Neuronal stem cell (in vitro differentiated cells): Measurements from ENCODE around the gene C10orf67.

Experiments
- DNase-seq: peaks from one replicate; pipeline ENCODE4 v3.0.0-alpha.2; 2013; ENCODE audit warnings: low spot score
- H2AFZ ChIP-seq: one replicate; pipeline ENCODE4 v1.6.1; 2013; ENCODE audit warnings: mild to moderate bottlenecking, low read length, inconsistent platforms
- H2AK5ac ChIP-seq: 2 replicates; pipeline ENCODE4 v1.6.1; 2013; ENCODE audit warnings: low read depth, mild to moderate bottlenecking, inconsistent platforms, low read length, moderate library complexity, mixed read lengths
- H2BK120ac ChIP-seq: 2 replicates; pipeline ENCODE4 v1.6.1; 2013; ENCODE audit warnings: low read depth, mild to moderate bottlenecking, inconsistent platforms, low read length, moderate library complexity, mixed read lengths
- H2BK12ac ChIP-seq: one replicate; pipeline ENCODE4 v1.6.1; 2013; ENCODE audit warnings: low read length, inconsistent platforms
- H2BK15ac ChIP-seq: 2 replicates; pipeline ENCODE4 v1.6.1; 2013; ENCODE audit warnings: mild to moderate bottlenecking, low read length, inconsistent platforms, mixed read lengths
- H2BK5ac ChIP-seq: one replicate; pipeline ENCODE4 v1.6.1; 2013; ENCODE audit warnings: inconsistent platforms, mild to moderate bottlenecking, low read length, moderate library complexity
- H3K14ac ChIP-seq: one replicate; pipeline ENCODE4 v1.6.1; 2013; ENCODE audit warnings: low read length, inconsistent platforms
- H3K18ac ChIP-seq: 2 replicates; pipeline ENCODE4 v1.6.1; 2013; ENCODE audit warnings: low read length, inconsistent platforms
- H3K23ac ChIP-seq: 2 replicates; pipeline ENCODE4 v1.6.1; 2013; ENCODE audit warnings: low read depth, mild to moderate bottlenecking, mixed read lengths, low read length, inconsistent platforms; ENCODE audit not compliant: poor library complexity
- H3K27ac ChIP-seq: replicated peaks from 3 replicates; pipeline ENCODE4 v1.5.1; 2013; ENCODE audit warnings: low read length, inconsistent platforms
- H3K27me3 ChIP-seq, 3 experiments: 2 replicates each; pipeline ENCODE4 v1.6.1; 2013; ENCODE audit warnings: low read length in 3 of 3, mild to moderate bottlenecking in 2 of 3, inconsistent platforms in 1 of 3, low read depth in 1 of 3, mixed read lengths in 1 of 3, moderate library complexity in 1 of 3; ENCODE audit not compliant: control insufficient read depth in 3 of 3, insufficient read depth in 3 of 3
- H3K36me3 ChIP-seq, 2 donors: replicated peaks in 1 of 2; 2 replicates each; pipeline ENCODE4 v1.6.1; 2013; ENCODE audit warnings: low read length in 2 of 2; ENCODE audit not compliant: control insufficient read depth in 2 of 2, insufficient read depth in 2 of 2
- H3K4ac ChIP-seq: 2 replicates; pipeline ENCODE4 v1.6.1; 2013; ENCODE audit warnings: inconsistent platforms, mild to moderate bottlenecking, low read length, moderate library complexity
- H3K4me1 ChIP-seq, 2 donors: 1 replicate in 1 of 2; 2 replicates in 1 of 2; pipeline ENCODE4 v1.6.1; 2013; ENCODE audit warnings: low read length in 2 of 2, low read depth in 1 of 2; ENCODE audit not compliant: control insufficient read depth in 2 of 2, insufficient read depth in 1 of 2
- H3K4me2 ChIP-seq: one replicate; pipeline ENCODE4 v1.6.1; 2013; ENCODE audit warnings: mild to moderate bottlenecking, low read length, inconsistent platforms; ENCODE audit not compliant: insufficient read depth, poor library complexity, severe bottlenecking
- H3K4me3 ChIP-seq, 2 donors: 2 replicates each; pipeline ENCODE4 v1.5.1; 2013; ENCODE audit warnings: low read length in 2 of 2, mild to moderate bottlenecking in 2 of 2, inconsistent platforms in 1 of 2, moderate library complexity in 1 of 2
- H3K79me1 ChIP-seq: one replicate; pipeline ENCODE4 v1.6.1; 2013; ENCODE audit warnings: low read depth, mild to moderate bottlenecking, inconsistent platforms, low read length, moderate library complexity
- H3K9ac ChIP-seq: one replicate; pipeline ENCODE4 v1.6.1; 2013; ENCODE audit warnings: mild to moderate bottlenecking, low read depth, low read length, inconsistent platforms; ENCODE audit not compliant: poor library complexity
- H3K9me3 ChIP-seq, 2 donors: replicated peaks in 1 of 2; 2 replicates each; pipeline versions ENCODE3 to v1.6.1; 2013; ENCODE audit warnings: low read length in 2 of 2, mild to moderate bottlenecking in 2 of 2, inconsistent platforms in 1 of 2, low read depth in 1 of 2, mixed read lengths in 1 of 2, moderate library complexity in 1 of 2; ENCODE audit not compliant: control insufficient read depth in 2 of 2, insufficient read depth in 1 of 2
- H4K8ac ChIP-seq: one replicate; pipeline ENCODE4 v1.6.1; 2013; ENCODE audit warnings: low read depth, mild to moderate bottlenecking, inconsistent platforms, low read length, moderate library complexity
- H4K91ac ChIP-seq: one replicate; pipeline ENCODE4 v1.6.1; 2013; ENCODE audit warnings: low read length, low read depth, mild to moderate bottlenecking, inconsistent platforms; ENCODE audit not compliant: poor library complexity
- WGBS, 2 donors: extraction: QIAGEN DNeasy Blood & Tissue Kit; methylation state at CpG; one replicate each; pipeline ENCODE4 v1.1.7; 2013; ENCODE audit warnings: missing lambda C conversion rate in 2 of 2, mixed read lengths in 1 of 2; ENCODE audit not compliant: insufficient read length in 2 of 2, insufficient replicate concordance in 1 of 2; ENCODE audit errors: extremely low coverage in 2 of 2; 5-methylcytosine and 5-hydroxymethylcytosine counted together

The C10orf67 gene

DNA sequence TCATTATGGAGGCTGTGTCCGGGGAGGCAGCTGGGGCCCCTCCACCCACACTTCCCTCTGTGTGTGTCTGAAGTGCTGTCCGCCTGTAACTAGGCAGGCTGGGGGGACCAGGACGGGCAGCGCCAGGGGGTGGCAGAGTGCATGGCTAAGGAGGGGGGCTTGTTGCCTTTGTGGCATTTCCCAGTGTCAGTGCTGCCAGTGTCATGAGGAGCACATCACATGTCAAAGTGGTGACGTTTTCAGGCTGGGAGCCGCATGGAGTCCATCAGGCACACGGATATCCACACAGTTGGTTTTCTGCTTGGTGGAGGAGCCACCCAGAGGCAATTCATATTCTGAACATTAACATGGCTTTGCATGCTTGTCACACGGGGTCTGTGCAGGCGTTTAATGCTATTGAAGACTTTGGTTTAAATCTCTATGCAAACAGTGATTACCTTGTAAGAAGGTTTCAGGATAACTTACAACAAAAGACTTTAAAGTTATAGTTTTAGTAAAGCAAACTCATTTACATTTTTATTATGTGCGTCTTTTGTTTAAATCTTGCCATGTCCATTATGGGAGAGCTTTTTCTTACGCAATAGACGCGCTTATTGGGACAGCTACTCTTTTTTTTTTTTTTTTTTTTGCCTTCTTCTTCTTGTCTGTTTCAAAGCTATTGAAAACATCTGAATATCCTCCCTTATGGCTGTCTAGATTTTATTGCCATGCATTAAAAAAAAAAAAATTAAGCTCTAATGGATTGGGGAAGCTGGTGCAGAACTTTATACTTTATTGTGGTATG is 52.9 kb downstream of the C10orf67 start:
- Histone ChIP-seq H3K4ac (no peak overlapping the region), H2BK120ac (no peak overlapping the region), H3K4me1 (peaks cover 3 to 7% of the 10 kb centered on the region in 2 donors), H3K23ac (no peak overlapping the region), H2BK12ac (no peak overlapping the region), H3K9ac (no peak overlapping the region), H3K27ac (no peak overlapping the region), H3K4me3 (peak overlapping the region in 1 of 2 donors; percentile 68), H3K9me3 (no peaks in the 10 kb centered on the region), H3K36me3 (no peaks in the 10 kb centered on the region), H2BK15ac (no peak overlapping the region), H2AFZ (peak overlapping the region; percentile 27), H4K8ac (no peak overlapping the region), H4K91ac (no peak overlapping the region), H3K4me2 (no peak overlapping the region), H3K18ac (peak overlapping the region; percentile 68), H3K14ac (peak overlapping the region; percentile 92), H3K27me3 (peaks cover 0 to 6% (median 0%) of the 10 kb centered on the region in 3 experiments), H2AK5ac (no peak overlapping the region), H3K79me1 (no peaks in the 10 kb centered on the region), H2BK5ac (no peak overlapping the region)
- DNase-seq: no peak
- WGBS, 2 donors: no CpG with 5 or more reads among the region's 13 CpGs

DNA sequence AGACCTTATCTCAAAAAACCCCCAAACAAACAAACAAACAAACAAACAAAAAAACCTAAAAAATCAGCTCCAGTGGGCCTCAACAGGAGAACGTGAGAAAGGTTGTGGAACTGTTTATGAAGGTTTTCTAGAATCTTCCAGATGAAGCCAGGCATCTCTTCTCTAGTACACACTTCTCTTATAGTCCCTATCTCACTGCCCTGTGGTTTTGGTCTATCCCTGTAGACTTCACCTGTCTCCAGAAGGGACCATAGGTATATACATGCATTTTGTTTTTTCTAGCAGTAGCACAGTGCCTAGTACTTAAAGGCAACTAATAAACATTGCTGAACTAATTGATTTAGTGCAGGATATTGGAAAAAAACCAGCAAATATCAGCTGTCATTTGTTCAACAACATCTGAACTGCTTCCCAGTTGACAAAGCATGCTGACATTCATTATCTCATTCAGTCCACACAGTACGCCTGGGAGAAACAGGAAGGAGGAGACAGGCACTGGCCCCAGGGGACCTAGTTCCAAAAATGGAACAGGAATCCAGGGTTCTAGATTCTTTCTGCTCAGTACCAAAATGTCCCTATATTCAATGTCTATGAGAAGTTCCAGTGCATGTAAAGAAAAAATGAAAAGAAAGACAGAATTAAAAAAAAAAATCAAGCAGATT is 59.8 kb downstream of the C10orf67 start:
- Histone ChIP-seq H3K36me3 (no peaks in the 10 kb centered on the region), H2AK5ac (no peak overlapping the region), H3K4ac (no peak overlapping the region), H3K27me3 (peaks cover 0 to 8% (median 0%) of the 10 kb centered on the region in 3 experiments), H3K79me1 (no peaks in the 10 kb centered on the region), H3K18ac (no peak overlapping the region), H3K14ac (no peak overlapping the region), H3K9me3 (no peaks in the 10 kb centered on the region), H2BK5ac (no peak overlapping the region), H2BK12ac (no peak overlapping the region), H3K9ac (no peak overlapping the region), H3K23ac (no peak overlapping the region), H3K4me3 (no peak overlapping the region), H3K4me2 (no peak overlapping the region), H2BK120ac (no peak overlapping the region), H4K91ac (no peak overlapping the region), H4K8ac (no peak overlapping the region), H3K4me1 (peaks cover 0 to 4% of the 10 kb centered on the region in 2 donors), H2AFZ (no peak overlapping the region), H3K27ac (no peak overlapping the region), H2BK15ac (no peak overlapping the region)
- WGBS, 2 donors: no CpG with 5 or more reads among the region's 2 CpGs
- no peak for DNase-seq

DNA sequence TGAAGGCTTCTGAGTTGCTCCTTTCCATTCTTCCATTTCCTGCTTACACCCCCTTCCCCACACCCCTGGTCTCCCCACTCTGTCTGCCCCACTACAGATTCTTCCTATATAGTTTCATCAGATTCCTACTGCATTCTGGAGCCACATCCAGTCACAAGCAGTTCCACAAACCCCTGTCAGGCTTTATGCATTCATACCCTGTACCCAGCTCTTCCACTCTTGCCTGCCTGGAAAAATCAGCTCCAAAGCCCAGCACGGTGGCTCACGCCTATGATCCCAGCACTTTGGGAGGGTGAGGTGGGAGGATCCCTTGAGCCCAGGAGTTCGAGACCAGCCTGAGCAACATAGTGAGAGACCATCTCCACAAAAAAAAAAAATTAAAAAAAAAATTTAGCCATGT is 60.4 kb downstream of the C10orf67 start:
- WGBS, 2 donors: no CpG with 5 or more reads among the region's 3 CpGs
- H2BK12ac ChIP-seq: no peak overlapping the region
- H2AFZ ChIP-seq: no peak overlapping the region

DNA sequence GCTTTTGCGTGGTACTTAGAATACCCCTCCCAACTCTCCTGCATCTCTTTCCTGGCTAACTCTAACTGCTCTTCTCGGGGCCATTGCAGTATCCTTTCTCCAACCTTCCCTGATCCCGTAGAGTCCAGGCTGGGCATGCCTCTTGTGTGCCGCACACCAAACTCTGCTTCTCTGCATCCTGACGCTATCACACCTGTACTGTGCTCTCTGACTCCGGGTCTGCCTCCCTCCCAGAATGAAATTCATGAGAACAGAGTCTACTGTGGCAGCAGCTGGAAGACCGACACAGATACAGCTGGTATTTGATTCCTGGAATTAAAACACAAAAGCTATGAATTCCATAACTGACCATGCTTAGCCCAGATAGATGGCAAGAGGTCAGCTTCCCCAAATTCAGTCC is 60.9 kb downstream of the C10orf67 start:
- H4K8ac ChIP-seq: no peak overlapping the region
- peak overlapping the region; percentile 47 for H3K23ac ChIP-seq
- no peak overlapping the region for H3K9ac ChIP-seq
- no peak overlapping the region for H2BK12ac ChIP-seq
- H3K36me3 ChIP-seq: no peaks in the 10 kb centered on the region
- H2BK120ac ChIP-seq: no peak overlapping the region
- no peak overlapping the region for H2AK5ac ChIP-seq
- no peak overlapping the region for H3K4me3 ChIP-seq
- H3K18ac ChIP-seq: peak overlapping the region; percentile 77
- H3K4ac ChIP-seq: no peak overlapping the region
- H3K14ac ChIP-seq: no peak overlapping the region
- WGBS, 2 donors: no CpG with 5 or more reads among the region's 7 CpGs
- no peak overlapping the region for H2AFZ ChIP-seq
- no peak overlapping the region for H2BK15ac ChIP-seq
- H4K91ac ChIP-seq: no peak overlapping the region
- H3K9me3 ChIP-seq: no peaks in the 10 kb centered on the region
- peaks cover 0 to 4% of the 10 kb centered on the region in 2 donors for H3K4me1 ChIP-seq
- no peak overlapping the region for H3K27ac ChIP-seq
- H2BK5ac ChIP-seq: no peak overlapping the region
- no peak for DNase-seq
- peaks cover 0 to 10% (median 0%) of the 10 kb centered on the region in 3 experiments for H3K27me3 ChIP-seq
- H3K4me2 ChIP-seq: no peak overlapping the region
- no peaks in the 10 kb centered on the region for H3K79me1 ChIP-seq

More for the DNA sequence above, 60.4 kb downstream of the C10orf67 start:
- no peak overlapping the region for H3K23ac ChIP-seq
- no peak overlapping the region for H2BK15ac ChIP-seq
- no peaks in the 10 kb centered on the region for H3K79me1 ChIP-seq
- H2AK5ac ChIP-seq: no peak overlapping the region
- H4K91ac ChIP-seq: no peak overlapping the region
- no peak for DNase-seq
- H2BK5ac ChIP-seq: no peak overlapping the region
- no peak overlapping the region for H3K9ac ChIP-seq
- no peak overlapping the region for H4K8ac ChIP-seq
- no peak overlapping the region for H3K4ac ChIP-seq
- no peak overlapping the region for H3K18ac ChIP-seq
- no peaks in the 10 kb centered on the region for H3K36me3 ChIP-seq
- peaks cover 0 to 4% of the 10 kb centered on the region in 2 donors for H3K4me1 ChIP-seq
- no peak overlapping the region for H2BK120ac ChIP-seq
- no peak overlapping the region for H3K14ac ChIP-seq
- no peak overlapping the region for H3K4me3 ChIP-seq
- no peak overlapping the region for H3K27ac ChIP-seq
- no peak overlapping the region for H3K4me2 ChIP-seq
- peaks cover 0 to 10% (median 0%) of the 10 kb centered on the region in 3 experiments for H3K27me3 ChIP-seq
- H3K9me3 ChIP-seq: no peaks in the 10 kb centered on the region
